ENCODE measurements around the gene LMCD1.

Gene LMCD1

DNA sequence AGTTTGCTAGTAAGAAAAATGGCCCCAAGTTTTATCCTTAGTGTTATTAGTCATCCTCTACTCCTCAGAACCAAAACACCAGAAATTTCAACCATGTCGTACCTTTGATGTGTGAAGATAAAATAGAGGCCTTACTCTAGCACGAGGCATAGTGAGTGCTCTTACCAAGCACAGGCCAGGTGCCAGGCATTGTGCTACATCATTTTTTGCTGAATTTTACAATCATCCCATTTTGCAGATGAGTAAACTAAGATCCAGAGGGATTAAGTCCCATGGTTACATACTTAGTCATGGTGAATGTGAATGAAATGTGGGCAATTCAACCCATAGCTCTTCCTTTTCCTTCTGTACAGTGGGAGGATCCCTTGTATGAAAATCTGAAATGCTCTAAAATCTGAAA is 15.2 kb downstream of the LMCD1 start:
- no peak overlapping the region for H3K27ac ChIP-seq (replicated peaks; ENCODE audit: low read length)
- H4K91ac ChIP-seq (ENCODE audit: low read depth, low read length, poor library complexity), result no peak overlapping the region
- H3K4me2 ChIP-seq (ENCODE audit: insufficient read depth, low read length, poor library complexity, severe bottlenecking), result no peak overlapping the region
- no CpG with 5 or more reads among the region's 2 CpGs for WGBS, 2 donors (ENCODE audit: extremely low coverage in 2 of 2, insufficient read length in 2 of 2, insufficient replicate concordance in 1 of 2)
- no peak overlapping the region for H3K4me3 ChIP-seq (ENCODE audit: low read length in 2 of 2)
- H3K9me3 ChIP-seq (replicated peaks in 1 of 2; ENCODE audit: control insufficient read depth in 2 of 2, insufficient read depth in 1 of 2, low read depth in 1 of 2, low read length in 2 of 2), result peaks cover 0 to 13% of the 10 kb centered on the region in 2 donors
- no peak overlapping the region for H2BK5ac ChIP-seq (ENCODE audit: low read length)
- H4K8ac ChIP-seq (ENCODE audit: low read depth, low read length), result no peak overlapping the region
- H3K27me3 ChIP-seq (ENCODE audit: control insufficient read depth in 3 of 3, insufficient read depth in 3 of 3, low read depth in 1 of 3, low read length in 3 of 3), result no peaks in the 10 kb centered on the region
- H3K36me3 ChIP-seq (replicated peaks in 1 of 2; ENCODE audit: control insufficient read depth in 2 of 2, insufficient read depth in 2 of 2, low read length in 2 of 2), result no peaks in the 10 kb centered on the region
- H3K18ac ChIP-seq (ENCODE audit: low read length), result no peak overlapping the region
- H2AFZ ChIP-seq (ENCODE audit: low read length), result no peak overlapping the region
- H2BK15ac ChIP-seq (ENCODE audit: low read length), result no peak overlapping the region
- no peak overlapping the region for H2BK12ac ChIP-seq (ENCODE audit: low read length)
- no peak overlapping the region for H3K14ac ChIP-seq (ENCODE audit: low read length)
- DNase-seq (ENCODE audit: low spot score), result no peak
- no peaks in the 10 kb centered on the region for H3K79me1 ChIP-seq (ENCODE audit: low read depth, low read length)
- peaks cover 3 to 6% of the 10 kb centered on the region in 2 donors for H3K4me1 ChIP-seq (ENCODE audit: control insufficient read depth in 2 of 2, insufficient read depth in 1 of 2, low read depth in 1 of 2, low read length in 2 of 2)
- H3K4ac ChIP-seq (ENCODE audit: low read length), result no peak overlapping the region
- H2BK120ac ChIP-seq (ENCODE audit: low read depth, low read length), result no peak overlapping the region
- no peak overlapping the region for H3K23ac ChIP-seq (ENCODE audit: low read depth, low read length, poor library complexity)
- no peak overlapping the region for H2AK5ac ChIP-seq (ENCODE audit: low read depth, low read length)
- H3K9ac ChIP-seq (ENCODE audit: low read depth, low read length, poor library complexity), result no peak overlapping the region

- no CpG with 5 or more reads among the region's 2 CpGs for WGBS, 2 donors (ENCODE audit: extremely low coverage in 2 of 2, insufficient read length in 2 of 2, insufficient replicate concordance in 1 of 2)
- Histone ChIP-seq H4K8ac (ENCODE audit: low read depth, low read length) (no peak overlapping the region), H3K18ac (ENCODE audit: low read length) (no peak overlapping the region), H2AFZ (ENCODE audit: low read length) (no peak overlapping the region), H3K36me3 (replicated peaks in 1 of 2; ENCODE audit: control insufficient read depth in 2 of 2, insufficient read depth in 2 of 2, low read length in 2 of 2) (no peaks in the 10 kb centered on the region), H3K27me3 (ENCODE audit: control insufficient read depth in 3 of 3, insufficient read depth in 3 of 3, low read depth in 1 of 3, low read length in 3 of 3) (no peaks in the 10 kb centered on the region), H3K4me1 (ENCODE audit: control insufficient read depth in 2 of 2, insufficient read depth in 1 of 2, low read depth in 1 of 2, low read length in 2 of 2) (peaks cover 6 to 8% of the 10 kb centered on the region in 2 donors), H3K4ac (ENCODE audit: low read length) (no peak overlapping the region), H3K4me2 (ENCODE audit: insufficient read depth, low read length, poor library complexity, severe bottlenecking) (no peak overlapping the region), H2BK120ac (ENCODE audit: low read depth, low read length) (no peak overlapping the region), H3K79me1 (ENCODE audit: low read depth, low read length) (no peaks in the 10 kb centered on the region), H2AK5ac (ENCODE audit: low read depth, low read length) (no peak overlapping the region), H3K14ac (ENCODE audit: low read length) (no peak overlapping the region), H3K27ac (replicated peaks; ENCODE audit: low read length) (no peak overlapping the region), H3K9ac (ENCODE audit: low read depth, low read length, poor library complexity) (no peak overlapping the region), H3K9me3 (replicated peaks in 1 of 2; ENCODE audit: control insufficient read depth in 2 of 2, insufficient read depth in 1 of 2, low read depth in 1 of 2, low read length in 2 of 2) (peaks cover 0 to 13% of the 10 kb centered on the region in 2 donors), H3K23ac (ENCODE audit: low read depth, low read length, poor library complexity) (no peak overlapping the region), H2BK15ac (ENCODE audit: low read length) (no peak overlapping the region), H4K91ac (ENCODE audit: low read depth, low read length, poor library complexity) (no peak overlapping the region), H3K4me3 (ENCODE audit: low read length in 2 of 2) (no peak overlapping the region), H2BK5ac (ENCODE audit: low read length) (no peak overlapping the region), H2BK12ac (ENCODE audit: low read length) (no peak overlapping the region)
- DNase-seq (ENCODE audit: low spot score), result no peak
Measured at GRCh38 chr3:8517487-8517886, 15.9 kb downstream of the LMCD1 start.

DNA sequence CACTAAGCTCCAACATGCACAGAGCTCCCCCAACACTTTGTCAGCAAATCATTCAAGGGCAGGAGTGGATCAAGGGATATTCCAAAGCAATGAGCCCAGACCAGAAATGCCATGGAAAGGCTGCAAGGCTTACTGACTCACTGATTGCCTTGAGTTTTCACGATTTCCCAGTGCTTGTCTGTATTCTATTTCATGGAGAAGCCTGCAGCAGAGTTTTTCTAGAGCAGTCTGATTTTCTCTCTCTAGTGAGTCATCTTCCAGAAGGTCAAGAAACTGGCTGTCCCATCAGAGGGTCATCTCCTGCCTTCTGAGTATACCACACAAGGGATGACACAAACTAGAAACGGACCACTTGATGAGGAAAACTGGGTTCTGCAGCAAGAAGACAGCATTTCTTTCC is 16.5 kb downstream of the LMCD1 start:
- H2BK120ac ChIP-seq (ENCODE audit: low read depth, low read length), result no peak overlapping the region
- no CpG with 5 or more reads among the region's 2 CpGs for WGBS, 2 donors (ENCODE audit: extremely low coverage in 2 of 2, insufficient read length in 2 of 2, insufficient replicate concordance in 1 of 2)
- H3K18ac ChIP-seq (ENCODE audit: low read length), result no peak overlapping the region
- H3K4ac ChIP-seq (ENCODE audit: low read length), result no peak overlapping the region
- no peak overlapping the region for H3K4me2 ChIP-seq (ENCODE audit: insufficient read depth, low read length, poor library complexity, severe bottlenecking)
- no peak overlapping the region for H3K9ac ChIP-seq (ENCODE audit: low read depth, low read length, poor library complexity)
- no peak overlapping the region for H3K27ac ChIP-seq (replicated peaks; ENCODE audit: low read length)
- no peak overlapping the region for H3K14ac ChIP-seq (ENCODE audit: low read length)
- no peaks in the 10 kb centered on the region for H3K27me3 ChIP-seq (ENCODE audit: control insufficient read depth in 3 of 3, insufficient read depth in 3 of 3, low read depth in 1 of 3, low read length in 3 of 3)
- no peak overlapping the region for H3K23ac ChIP-seq (ENCODE audit: low read depth, low read length, poor library complexity)
- H3K9me3 ChIP-seq (replicated peaks in 1 of 2; ENCODE audit: control insufficient read depth in 2 of 2, insufficient read depth in 1 of 2, low read depth in 1 of 2, low read length in 2 of 2), result peaks cover 0 to 13% of the 10 kb centered on the region in 2 donors
- DNase-seq (ENCODE audit: low spot score), result no peak
- no peak overlapping the region for H2AK5ac ChIP-seq (ENCODE audit: low read depth, low read length)
- no peaks in the 10 kb centered on the region for H3K36me3 ChIP-seq (replicated peaks in 1 of 2; ENCODE audit: control insufficient read depth in 2 of 2, insufficient read depth in 2 of 2, low read length in 2 of 2)
- H3K4me1 ChIP-seq (ENCODE audit: control insufficient read depth in 2 of 2, insufficient read depth in 1 of 2, low read depth in 1 of 2, low read length in 2 of 2), result peaks cover 6 to 8% of the 10 kb centered on the region in 2 donors
- no peak overlapping the region for H4K8ac ChIP-seq (ENCODE audit: low read depth, low read length)
- no peak overlapping the region for H3K4me3 ChIP-seq (ENCODE audit: low read length in 2 of 2)
- no peak overlapping the region for H2BK5ac ChIP-seq (ENCODE audit: low read length)
- H2BK15ac ChIP-seq (ENCODE audit: low read length), result no peak overlapping the region
- H4K91ac ChIP-seq (ENCODE audit: low read depth, low read length, poor library complexity), result no peak overlapping the region
- no peak overlapping the region for H2BK12ac ChIP-seq (ENCODE audit: low read length)
- no peak overlapping the region for H2AFZ ChIP-seq (ENCODE audit: low read length)
- no peaks in the 10 kb centered on the region for H3K79me1 ChIP-seq (ENCODE audit: low read depth, low read length)

DNA sequence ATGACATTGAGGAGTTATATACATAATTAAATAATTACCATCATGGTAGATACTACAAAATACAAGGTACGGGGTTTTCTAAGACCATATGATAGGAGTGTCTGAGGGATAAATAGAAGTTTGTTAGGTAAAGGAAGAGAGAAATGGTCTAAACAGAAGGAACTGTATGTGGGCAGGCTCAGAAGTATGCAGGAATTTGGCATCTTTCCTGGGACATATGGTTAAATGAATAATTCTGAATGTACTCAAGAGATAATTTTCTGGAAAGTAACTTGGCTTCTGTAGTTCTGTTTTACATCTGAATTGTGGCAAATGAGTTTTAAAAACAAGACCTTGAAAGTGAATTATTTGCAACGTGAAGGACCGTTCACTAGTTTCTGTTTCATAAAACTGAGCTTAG is 17.5 kb downstream of the LMCD1 start:
- Histone ChIP-seq H3K79me1 (ENCODE audit: low read depth, low read length) (no peaks in the 10 kb centered on the region), H2BK5ac (ENCODE audit: low read length) (no peak overlapping the region), H2BK120ac (ENCODE audit: low read depth, low read length) (no peak overlapping the region), H2BK15ac (ENCODE audit: low read length) (no peak overlapping the region), H3K9ac (ENCODE audit: low read depth, low read length, poor library complexity) (no peak overlapping the region), H3K4me3 (ENCODE audit: low read length in 2 of 2) (no peak overlapping the region), H4K8ac (ENCODE audit: low read depth, low read length) (no peak overlapping the region), H3K18ac (ENCODE audit: low read length) (no peak overlapping the region), H2BK12ac (ENCODE audit: low read length) (no peak overlapping the region), H4K91ac (ENCODE audit: low read depth, low read length, poor library complexity) (no peak overlapping the region), H3K27ac (replicated peaks; ENCODE audit: low read length) (no peak overlapping the region), H3K4me1 (ENCODE audit: control insufficient read depth in 2 of 2, insufficient read depth in 1 of 2, low read depth in 1 of 2, low read length in 2 of 2) (peaks cover 6 to 8% of the 10 kb centered on the region in 2 donors), H2AK5ac (ENCODE audit: low read depth, low read length) (no peak overlapping the region), H3K23ac (ENCODE audit: low read depth, low read length, poor library complexity) (no peak overlapping the region), H3K4ac (ENCODE audit: low read length) (no peak overlapping the region), H3K9me3 (replicated peaks in 1 of 2; ENCODE audit: control insufficient read depth in 2 of 2, insufficient read depth in 1 of 2, low read depth in 1 of 2, low read length in 2 of 2) (peaks cover 0 to 13% of the 10 kb centered on the region in 2 donors), H3K27me3 (ENCODE audit: control insufficient read depth in 3 of 3, insufficient read depth in 3 of 3, low read depth in 1 of 3, low read length in 3 of 3) (no peaks in the 10 kb centered on the region), H3K36me3 (replicated peaks in 1 of 2; ENCODE audit: control insufficient read depth in 2 of 2, insufficient read depth in 2 of 2, low read length in 2 of 2) (no peaks in the 10 kb centered on the region), H3K14ac (ENCODE audit: low read length) (no peak overlapping the region), H2AFZ (ENCODE audit: low read length) (no peak overlapping the region), H3K4me2 (ENCODE audit: insufficient read depth, low read length, poor library complexity, severe bottlenecking) (no peak overlapping the region)
- no peak for DNase-seq (ENCODE audit: low spot score)
- no CpG with 5 or more reads among the region's 3 CpGs for WGBS, 2 donors (ENCODE audit: extremely low coverage in 2 of 2, insufficient read length in 2 of 2, insufficient replicate concordance in 1 of 2)

Data from neuronal stem cell (in vitro differentiated cells).